Cardiac muscle cell (in vitro differentiated cells and primary cell): ENCODE data around the gene SET. TPM values are rescaled to one million over a fixed set of nuclear protein-coding genes. Genes with fewer than 3 reads are reported as not detected.

Source experiments
- DNase-seq, 2 donors: peaks; one replicate each; pipeline versions ENCODE4 v3.0.0 to v3.0.0-alpha.2; 2010 to 2017; ENCODE audit warnings: low read depth in 1 of 2, low spot score in 1 of 2
- H3K27ac ChIP-seq: fragments of 200-600 bp; sonication (generic); 2 replicates; pipeline ENCODE4 v1.5.1; 2016
- H3K27me3 ChIP-seq: fragments of 200-600 bp; sonication (generic); 2 replicates; pipeline ENCODE4 v1.6.0; 2016; ENCODE audit warnings: control low read depth
- H3K36me3 ChIP-seq: fragments of 200-600 bp; sonication (generic); 2 replicates; pipeline ENCODE4 v1.5.1; 2016; ENCODE audit warnings: control low read depth
- H3K4me1 ChIP-seq: fragments of 200-600 bp; sonication (generic); 2 replicates; pipeline ENCODE4 v1.8.1; 2017; ENCODE audit warnings: low read depth, mild to moderate bottlenecking, mixed run types
- H3K4me3 ChIP-seq: fragments of 200-600 bp; sonication (generic); 2 replicates; pipeline ENCODE4 v1.5.1; 2016; ENCODE audit warnings: mild to moderate bottlenecking
- H3K9me3 ChIP-seq: fragments of 200-600 bp; sonication (generic); 2 replicates; pipeline ENCODE4 v1.5.1; 2017; ENCODE audit warnings: low read depth, mild to moderate bottlenecking, control low read depth
- polyA plus RNA-seq: library from polyadenylated mRNA; unstranded; fragments of >200 nt; fragmentation: Nextera tagmentation; extraction: Ambion mirVana; gene quantifications from 2 replicates; pipeline ENCODE4 v1.2.1, GENCODE V29; 2016
- total RNA-seq: library from RNA; depleted of rRNA; stranded (reverse); fragments of >200 nt; gene quantifications from 2 replicates; pipeline ENCODE4 v1.2.3, GENCODE V29; 2016
- TF ChIP-seq, protein P1 (sequence below): IDR thresholded peaks from 2 replicates; pipeline ENCODE4 v1.5.1; 2012; ENCODE audit warnings: low read depth, mild to moderate bottlenecking, low read length

The SET gene
- total and polyA plus RNA-seq, 2 experiments from 2014 or later: 227 to 481 TPM

DNA sequence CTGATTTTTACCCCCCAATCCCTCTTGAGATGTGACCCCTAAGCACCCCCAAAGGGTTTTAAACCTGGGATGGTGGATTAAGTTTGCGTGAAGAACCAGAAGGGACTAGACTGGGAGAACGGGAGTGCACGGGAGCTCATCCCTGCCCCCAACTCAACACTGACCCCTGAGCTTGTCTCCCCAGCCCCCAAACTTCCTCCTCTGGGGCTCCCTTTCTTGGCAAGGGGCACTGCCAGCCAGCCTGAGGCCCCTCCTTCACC, 5.0 kb upstream of the SET start:
- H3K9me3 ChIP-seq: no peaks in the 10 kb centered on the region
- DNase-seq: no peak
- H3K4me1 ChIP-seq: peaks cover 19% of the 10 kb centered on the region
- no peaks in the 10 kb centered on the region for H3K36me3 ChIP-seq
- peak overlapping the region; percentile 79 for H3K27ac ChIP-seq
- TF ChIP-seq, protein P1, sequence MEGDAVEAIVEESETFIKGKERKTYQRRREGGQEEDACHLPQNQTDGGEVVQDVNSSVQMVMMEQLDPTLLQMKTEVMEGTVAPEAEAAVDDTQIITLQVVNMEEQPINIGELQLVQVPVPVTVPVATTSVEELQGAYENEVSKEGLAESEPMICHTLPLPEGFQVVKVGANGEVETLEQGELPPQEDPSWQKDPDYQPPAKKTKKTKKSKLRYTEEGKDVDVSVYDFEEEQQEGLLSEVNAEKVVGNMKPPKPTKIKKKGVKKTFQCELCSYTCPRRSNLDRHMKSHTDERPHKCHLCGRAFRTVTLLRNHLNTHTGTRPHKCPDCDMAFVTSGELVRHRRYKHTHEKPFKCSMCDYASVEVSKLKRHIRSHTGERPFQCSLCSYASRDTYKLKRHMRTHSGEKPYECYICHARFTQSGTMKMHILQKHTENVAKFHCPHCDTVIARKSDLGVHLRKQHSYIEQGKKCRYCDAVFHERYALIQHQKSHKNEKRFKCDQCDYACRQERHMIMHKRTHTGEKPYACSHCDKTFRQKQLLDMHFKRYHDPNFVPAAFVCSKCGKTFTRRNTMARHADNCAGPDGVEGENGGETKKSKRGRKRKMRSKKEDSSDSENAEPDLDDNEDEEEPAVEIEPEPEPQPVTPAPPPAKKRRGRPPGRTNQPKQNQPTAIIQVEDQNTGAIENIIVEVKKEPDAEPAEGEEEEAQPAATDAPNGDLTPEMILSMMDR: no peak
- H3K4me3 ChIP-seq: peak overlapping the region; percentile 41
- H3K27me3 ChIP-seq: no peaks in the 10 kb centered on the region

DNA sequence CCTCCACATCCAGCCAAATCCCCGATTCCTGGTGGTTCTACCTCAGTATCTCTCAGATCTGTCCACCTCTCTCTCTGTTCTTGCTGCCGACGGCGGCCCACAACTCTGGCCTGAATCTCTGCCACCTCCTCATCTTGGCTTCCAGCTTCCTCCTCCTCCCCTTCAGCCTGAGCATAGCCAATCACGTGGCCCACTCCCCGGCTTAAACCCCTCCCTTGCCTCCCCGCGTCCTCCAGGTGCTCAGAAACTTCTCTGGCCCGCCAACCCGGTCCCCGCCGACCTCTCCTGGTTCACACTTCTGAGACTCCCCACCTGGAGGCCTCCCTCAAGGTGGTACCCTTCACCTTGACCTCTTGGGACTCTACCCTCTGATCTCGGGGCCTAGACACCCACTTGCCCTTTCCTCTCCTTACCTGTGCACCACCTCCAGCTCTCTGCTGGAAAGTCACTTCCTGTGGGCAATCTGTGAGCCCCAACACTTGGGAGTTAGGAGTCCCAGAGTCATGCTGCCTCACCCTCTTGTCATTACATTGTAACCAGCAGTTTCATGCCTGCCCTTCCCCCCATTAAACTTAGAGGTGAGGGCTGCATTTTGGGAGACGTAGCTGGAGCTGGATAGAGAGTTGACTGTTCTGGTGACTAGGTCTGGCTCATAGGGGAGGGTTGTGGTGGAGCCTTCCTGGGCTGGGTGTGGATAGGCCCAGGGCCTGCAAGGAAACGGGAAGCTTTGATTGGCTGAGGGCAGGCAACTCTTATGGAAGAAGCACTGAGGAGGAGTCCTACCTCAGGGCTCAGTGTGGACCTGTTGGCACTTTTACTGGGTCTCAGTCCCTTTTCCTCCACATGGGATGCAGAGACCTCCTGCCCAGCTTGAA, 4.5 kb upstream of the SET start:
- peak overlapping the region; percentile 79 for H3K27ac ChIP-seq
- TF ChIP-seq, protein P1: no peak
- H3K36me3 ChIP-seq: no peaks in the 10 kb centered on the region
- no peaks in the 10 kb centered on the region for H3K27me3 ChIP-seq
- peaks cover 19% of the 10 kb centered on the region for H3K4me1 ChIP-seq
- H3K9me3 ChIP-seq: no peaks in the 10 kb centered on the region
- peak overlapping the region; percentile 41 for H3K4me3 ChIP-seq
- peak; percentile 80 to 83 for DNase-seq

DNA sequence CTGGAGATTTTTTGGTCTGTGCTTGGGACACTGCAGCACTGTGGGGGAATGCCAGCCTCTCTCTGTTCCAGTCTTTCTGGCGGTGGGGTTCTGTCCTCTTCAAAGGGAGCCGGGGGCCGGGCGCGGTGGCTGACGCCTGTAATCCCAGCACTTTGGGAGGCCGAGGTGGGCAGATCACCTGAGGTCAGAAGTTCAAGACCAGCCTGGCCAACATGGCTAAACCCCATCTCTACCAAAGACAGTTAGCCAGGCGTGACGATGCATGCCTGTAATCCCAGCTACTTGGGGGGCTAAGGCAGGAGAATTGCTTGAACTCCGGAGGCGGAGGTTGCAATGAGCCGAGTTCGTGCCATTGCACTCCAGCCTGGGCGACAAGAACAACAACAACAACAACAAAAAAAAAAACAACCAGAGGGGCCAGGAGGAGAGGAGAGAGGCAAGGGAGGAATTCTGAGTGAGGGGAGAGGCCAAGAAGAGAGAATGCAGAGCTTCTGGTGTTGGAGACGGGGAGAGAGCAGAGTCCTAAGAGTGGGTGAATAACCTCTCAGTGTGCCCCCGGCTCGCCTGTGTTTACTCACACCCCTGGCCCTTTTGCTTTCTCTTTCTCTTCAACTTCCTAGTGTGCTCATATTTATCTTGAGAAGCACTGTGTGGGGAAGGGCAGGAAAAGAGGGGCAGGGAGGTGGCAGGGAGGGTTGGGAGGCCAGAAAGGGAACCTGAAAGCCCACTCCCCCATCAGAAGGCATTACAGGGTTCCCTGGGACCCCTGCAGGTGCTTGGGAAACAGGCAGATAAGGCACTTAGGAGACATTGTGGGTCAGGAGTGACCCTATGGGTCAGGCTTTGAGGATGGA, 3.2 kb upstream of the SET start:
- DNase-seq: no peak
- Histone ChIP-seq H3K36me3 (no peaks in the 10 kb centered on the region), H3K4me1 (peaks cover 21% of the 10 kb centered on the region), H3K27ac (peak overlapping the region; percentile 10), H3K4me3 (no peak overlapping the region), H3K27me3 (no peaks in the 10 kb centered on the region), H3K9me3 (no peaks in the 10 kb centered on the region)
- TF ChIP-seq, protein P1: no peak

DNA sequence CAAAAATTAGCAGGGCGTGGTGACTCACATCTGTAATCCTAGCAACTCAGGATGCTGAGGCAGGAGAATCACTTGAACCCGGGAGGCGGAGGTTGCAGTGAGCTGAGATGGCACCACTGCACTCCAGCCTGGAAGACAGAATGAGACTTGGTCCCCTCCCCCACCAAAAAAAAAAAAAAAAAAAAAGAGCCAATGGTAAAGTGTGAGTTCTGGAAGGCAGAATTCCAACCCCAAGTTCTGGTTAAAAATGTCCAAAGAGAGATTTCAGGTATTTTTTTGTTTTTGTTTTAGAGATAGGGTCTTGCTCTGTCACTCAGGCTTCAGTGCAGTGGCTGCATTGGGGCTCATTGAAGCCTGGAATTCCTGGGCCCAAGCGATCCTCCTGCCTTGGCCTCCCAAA, 1.6 kb upstream of the SET start:
- H3K4me3 ChIP-seq: no peak overlapping the region
- no peak for DNase-seq
- H3K4me1 ChIP-seq: peaks cover 25% of the 10 kb centered on the region
- H3K36me3 ChIP-seq: peaks cover 9% of the 10 kb centered on the region
- H3K27me3 ChIP-seq: no peaks in the 10 kb centered on the region
- no peak overlapping the region for H3K27ac ChIP-seq
- TF ChIP-seq, protein P1: no peak
- H3K9me3 ChIP-seq: no peaks in the 10 kb centered on the region

DNA sequence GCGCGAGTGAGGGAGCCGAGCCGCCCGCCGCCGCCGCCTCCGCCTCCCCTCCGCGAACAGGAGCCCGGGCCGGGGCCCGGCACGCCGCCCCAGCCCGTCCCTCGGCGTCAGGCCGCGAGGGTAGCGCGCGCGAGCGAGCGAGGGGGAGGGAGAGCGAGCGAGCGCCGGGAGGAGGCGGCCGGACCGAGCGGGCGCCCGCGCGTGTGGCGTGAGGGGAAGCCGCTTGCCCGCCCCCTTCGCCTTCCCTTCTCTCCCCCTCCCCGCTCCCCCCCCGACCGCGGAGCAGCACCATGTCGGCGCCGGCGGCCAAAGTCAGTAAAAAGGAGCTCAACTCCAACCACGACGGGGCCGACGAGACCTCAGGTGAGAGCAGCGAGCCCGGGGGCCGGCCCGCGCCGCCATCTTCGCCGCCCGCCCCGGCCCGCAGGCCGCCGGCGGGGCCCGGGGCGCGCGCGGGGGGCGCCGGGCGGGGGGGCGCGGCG, 312 bp downstream of the SET start:
- H3K9me3 ChIP-seq: no peaks in the 10 kb centered on the region
- H3K4me1 ChIP-seq: peaks cover 21% of the 10 kb centered on the region
- no peak for DNase-seq
- peaks cover 28% of the 10 kb centered on the region for H3K36me3 ChIP-seq
- peak overlapping the region; percentile 91 for H3K4me3 ChIP-seq
- H3K27me3 ChIP-seq: no peaks in the 10 kb centered on the region
- TF ChIP-seq, protein P1: no peak
- peak overlapping the region; percentile 99 for H3K27ac ChIP-seq
